AG09309 (cell line): Measurements from ENCODE around the gene ATP11A.

Experiments
- DNase-seq: peaks from one replicate; pipeline ENCODE4 v3.0.0-alpha.2; 2010; ENCODE audit warnings: low read depth
- H3K4me3 ChIP-seq: 2 replicates; pipeline ENCODE4 v1.5.1; 2011; ENCODE audit warnings: mild to moderate bottlenecking, low read depth, low read length, moderate library complexity; ENCODE audit not compliant: control insufficient read depth
- CTCF ChIP-seq: IDR thresholded peaks from 2 replicates; pipeline ENCODE4 v1.5.1; 2011; ENCODE audit warnings: mild to moderate bottlenecking, low read depth, low read length, inconsistent platforms; ENCODE audit not compliant: insufficient read depth, control insufficient read depth; ENCODE audit errors: missing control alignments

Gene ATP11A

GRCh38 chr13:112873851-112874750, 184.3 kb downstream of the ATP11A start:
- no peak overlapping the region for H3K4me3 ChIP-seq
- no peak for DNase-seq

DNA sequence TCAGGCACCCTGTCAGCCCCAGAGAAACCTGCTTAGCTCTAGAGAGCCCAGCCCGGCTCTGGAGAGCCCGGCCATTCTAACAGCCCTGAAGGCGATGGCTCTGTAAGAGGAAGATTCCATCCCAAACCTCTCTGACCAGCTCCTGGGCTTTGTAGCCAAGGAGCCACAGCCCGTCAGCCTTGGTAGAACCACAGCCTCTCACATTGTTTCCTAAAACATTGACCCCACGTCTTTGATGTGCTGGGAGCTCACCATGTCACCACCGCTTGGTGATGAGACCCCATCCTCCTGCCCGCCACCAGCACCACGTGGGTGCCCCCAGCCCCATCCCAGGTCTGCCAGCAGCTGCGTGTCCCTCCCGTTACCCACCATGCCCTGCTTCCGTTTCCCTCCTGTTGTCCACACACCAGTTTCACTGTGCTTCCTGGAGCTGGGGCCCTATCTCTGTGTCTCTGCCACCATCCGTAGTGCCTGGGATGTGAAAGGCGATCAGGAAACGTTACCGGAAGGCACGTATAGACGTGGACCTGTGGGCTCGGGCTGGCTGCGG, 185.0 kb downstream of the ATP11A start:
- TF ChIP-seq CTCF = no peak
- DNase-seq = no peak
- H3K4me3 ChIP-seq = no peak overlapping the region

More at GRCh38 chr13:112873851-112874750, 184.3 kb downstream of the ATP11A start:
- peak; percentile 93 for TF ChIP-seq CTCF

GRCh38 chr13:112875627-112876026, 185.8 kb downstream of the ATP11A start:
- H3K4me3 ChIP-seq = no peak overlapping the region
- TF ChIP-seq CTCF = no peak
- no peak for DNase-seq

- no peak for TF ChIP-seq CTCF
- DNase-seq = no peak
- H3K4me3 ChIP-seq = no peak overlapping the region
These were observed 186.6 kb downstream of the ATP11A start for GRCh38 chr13:112876305-112877000.

- no peak overlapping the region for H3K4me3 ChIP-seq
- no peak for DNase-seq
- TF ChIP-seq CTCF = no peak
These were observed 187.2 kb downstream of the ATP11A start for GRCh38 chr13:112877066-112877465.

DNA sequence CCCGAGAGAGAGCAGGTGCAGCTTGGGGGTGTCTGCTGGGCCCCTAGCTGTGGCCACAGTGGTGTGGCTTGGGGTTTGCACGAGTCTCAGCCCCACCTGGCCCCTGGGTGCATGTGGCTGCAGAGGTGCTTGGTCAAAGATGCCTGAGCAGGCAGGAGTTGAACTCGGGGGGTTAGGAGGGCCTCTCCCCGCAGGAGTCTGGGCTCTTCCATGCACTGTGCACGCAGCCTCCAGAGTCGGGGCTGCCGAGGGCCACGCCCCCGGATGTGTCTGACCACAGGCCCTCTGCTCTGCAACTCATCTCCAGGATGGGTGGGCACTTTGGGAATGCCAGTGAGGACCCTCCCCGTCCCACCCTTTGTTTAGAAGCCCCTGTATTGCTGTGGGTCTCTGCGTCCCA, 187.7 kb downstream of the ATP11A start:
- H3K4me3 ChIP-seq = no peak overlapping the region
- no peak for DNase-seq
- no peak for TF ChIP-seq CTCF
